ENCODE measurements around the gene EEA1.

GRCh38 chr12:92912672-92913071, 16.4 kb downstream of the EEA1 start:
- TF ChIP-seq CTCF (conservative IDR thresholded peaks at IDR 0.05; ENCODE audit: low read length) (no peak), EZH2phosphoT487 (IDR thresholded peaks at IDR 0.05; ENCODE audit: borderline replicate concordance, low read depth, low read length) (no peak)
